Endothelial cell of umbilical vein (primary cell): Measurements from ENCODE around the gene MYO7B. TPM values are rescaled to one million over a fixed set of nuclear protein-coding genes. Genes with fewer than 3 reads are reported as not detected.

Experiments
- BruUV-seq: library from RNA; stranded (reverse); fragments of 400-500 nt; replicated peaks from 2 replicates; lab custom pipeline; 2021; lab: Mats Ljungman, UMichigan
- CTCF ChIA-PET: fragments of 300-600, 350-600 bp; sonication (Branson Sonifier 250); formaldehyde crosslinking; loops from one replicate; lab custom pipeline; 2021; ENCODE audit warnings: antibody characterized with exemption, inconsistent platforms; lab: Charles Lee
- POLR2A ChIA-PET: fragments of 300-600, 350-600 bp; sonication (Branson Sonifier 250); formaldehyde crosslinking; loops from one replicate; lab custom pipeline; 2021; ENCODE audit warnings: antibody characterized with exemption, inconsistent platforms; lab: Charles Lee
- DNase-seq: peaks from one replicate; pipeline ENCODE4 v3.0.0-alpha.2; 2011; ENCODE audit warnings: low read depth, low spot score
- FAIRE-seq: peaks from 2 replicates; lab custom pipeline; 2011; peaks lifted over from hg19 to GRCh38; lab: Jason Lieb, UNC
- H2AFZ ChIP-seq: 2 replicates; pipeline ENCODE4 v1.6.0; 2012; ENCODE audit warnings: low read depth, low read length, control low read depth, inconsistent platforms
- H3K27ac ChIP-seq: 2 replicates; pipeline ENCODE4 v1.5.1; 2011; ENCODE audit warnings: low read depth, mild to moderate bottlenecking, control low read depth, low read length, moderate library complexity; ENCODE audit not compliant: insufficient read depth
- H3K27me3 ChIP-seq, 2 experiments: 2 replicates each; pipeline versions ENCODE4 v1.6.0 to v1.6.1; 2011; ENCODE audit warnings: low read length in 2 of 2, mixed read lengths in 1 of 2; ENCODE audit not compliant: control insufficient read depth in 2 of 2, insufficient read depth in 2 of 2
- H3K36me3 ChIP-seq, 2 experiments: 2 replicates in 1 of 2; 3 replicates in 1 of 2; pipeline ENCODE4 v1.5.1; 2011; ENCODE audit warnings: low read length in 2 of 2, mild to moderate bottlenecking in 1 of 2, moderate library complexity in 1 of 2; ENCODE audit not compliant: control insufficient read depth in 2 of 2, insufficient read depth in 2 of 2; ENCODE audit errors: extremely low read depth in 1 of 2
- H3K4me1 ChIP-seq: 3 replicates; pipeline ENCODE4 v1.5.1; 2011; ENCODE audit warnings: mild to moderate bottlenecking, low read length; ENCODE audit not compliant: control insufficient read depth, insufficient read depth; ENCODE audit errors: extremely low read depth
- H3K4me2 ChIP-seq: 2 replicates; pipeline ENCODE4 v1.6.1; 2011; ENCODE audit warnings: low read length, control low read depth, mixed read lengths; ENCODE audit not compliant: insufficient read depth
- H3K4me3 ChIP-seq, 3 experiments: fragments of 200-600 bp in 1 of 3; sonication (generic), shearing (Covaris generic) in 1 of 3; replicated peaks in 1 of 3; 2 replicates each; pipeline ENCODE4 v1.5.1; 2011 to 2016; ENCODE audit warnings: control low read depth in 3 of 3, low read length in 3 of 3, mild to moderate bottlenecking in 2 of 3, inconsistent platforms in 1 of 3, low read depth in 1 of 3, moderate library complexity in 1 of 3; ENCODE audit not compliant: insufficient read depth in 1 of 3
- H3K79me2 ChIP-seq: 2 replicates; pipeline ENCODE4 v1.6.0; 2012; ENCODE audit warnings: low read length, inconsistent platforms; ENCODE audit not compliant: control insufficient read depth, insufficient read depth
- H3K9ac ChIP-seq: replicated peaks from 2 replicates; pipeline ENCODE3; 2011; ENCODE audit warnings: low read length, control low read depth; ENCODE audit not compliant: insufficient read depth; ENCODE audit errors: extremely low read depth
- H3K9me1 ChIP-seq: replicated peaks from 3 replicates; pipeline ENCODE4 v1.6.0; 2011; ENCODE audit warnings: mild to moderate bottlenecking, low read length; ENCODE audit not compliant: control insufficient read depth, insufficient read depth; ENCODE audit errors: extremely low read depth
- H3K9me3 ChIP-seq: replicated peaks from 2 replicates; pipeline ENCODE4 v1.5.1; 2012; ENCODE audit warnings: low read length, inconsistent platforms; ENCODE audit not compliant: control insufficient read depth, insufficient read depth
- H4K20me1 ChIP-seq: replicated peaks from 2 replicates; pipeline ENCODE3; 2011; ENCODE audit warnings: mild to moderate bottlenecking, low read length; ENCODE audit not compliant: control insufficient read depth, insufficient read depth; ENCODE audit errors: extremely low read depth
- EZH2 ChIP-seq: IDR thresholded peaks from 2 replicates; pipeline ENCODE4 v1.6.1; 2012; ENCODE audit warnings: borderline replicate concordance, low read depth, mild to moderate bottlenecking, moderate library complexity, low read length, inconsistent platforms; ENCODE audit not compliant: severe bottlenecking
- FOS ChIP-seq: IDR thresholded peaks from 2 replicates; pipeline ENCODE4 v1.6.1; 2011; ENCODE audit warnings: mild to moderate bottlenecking, low read length, moderate library complexity, borderline replicate concordance; ENCODE audit not compliant: insufficient read depth
- GATA2 ChIP-seq: IDR thresholded peaks from 2 replicates; pipeline ENCODE4 v1.7.0; 2011; ENCODE audit warnings: low read depth, mild to moderate bottlenecking, moderate library complexity, mixed read lengths, low read length; ENCODE audit not compliant: insufficient read length, insufficient read depth
- JUN ChIP-seq: IDR thresholded peaks from 2 replicates; pipeline ENCODE4 v1.6.1; 2011; ENCODE audit warnings: borderline replicate concordance, low read depth; ENCODE audit not compliant: insufficient read length, insufficient read depth
- MAX ChIP-seq: IDR thresholded peaks from 2 replicates; pipeline ENCODE4 v1.6.1; 2011; ENCODE audit not compliant: insufficient read depth, insufficient read length
- MYC ChIP-seq: IDR thresholded peaks from one replicate; pipeline ENCODE4 v1.6.1; 2011; ENCODE audit warnings: mild to moderate bottlenecking, low read depth, low read length
- POLR2A ChIP-seq: IDR thresholded peaks from 2 replicates; pipeline ENCODE4 v1.6.1; 2012; ENCODE audit warnings: low read depth, mild to moderate bottlenecking, control low read depth, low read length
- POLR2AphosphoS5 ChIP-seq: IDR thresholded peaks from 2 replicates; pipeline ENCODE4 v1.6.1; 2012; ENCODE audit warnings: low read depth, mild to moderate bottlenecking, control low read depth, low read length, moderate library complexity; ENCODE audit not compliant: insufficient read depth
- dilution Hi-C: fragments of 300-500 bp; cut with MboI; formaldehyde crosslinking; loops from one replicate; pipeline ENCODE4 v1.15.0; 2019; ENCODE audit warnings: low sequenced_read_pairs; ENCODE audit not compliant: extremely low pct_ligation_motif_present
- intact Hi-C: fragments of 100-400 bp; cut with micrococcal nuclease; formaldehyde crosslinking; loops from one replicate; pipeline ENCODE4 v1.10.0; 2022
- polyA plus RNA-seq, 4 experiments: library from polyadenylated mRNA; depleted of rRNA in 3 of 4; stranded (reverse) in 3 of 4; unstranded in 1 of 4; fragments of >200 nt; gene quantifications; 2 replicates each; pipeline versions ENCODE4 v1.2.1 to v1.2.3, GENCODE V29; 2011 to 2012; ENCODE audit warnings: missing spikeins in 1 of 4
- total RNA-seq: library from RNA; stranded (reverse); gene quantifications from 2 replicates; pipeline ENCODE4 v1.2.3, GENCODE V29; 2021
- TF ChIP-seq, protein P1 (sequence below), 2 donors: IDR thresholded peaks; 1 replicate in 1 of 2; 2 replicates in 1 of 2; pipeline ENCODE4 v1.5.1; 2011; ENCODE audit warnings: low read length in 2 of 2, mild to moderate bottlenecking in 2 of 2, moderate library complexity in 2 of 2, control low read depth in 1 of 2, inconsistent platforms in 1 of 2, low read depth in 1 of 2; ENCODE audit not compliant: insufficient read depth in 1 of 2; ENCODE audit errors: extremely low read depth in 1 of 2

MYO7B gene
- total and polyA plus RNA-seq, 2 donors (not counting 3 experiments of a cell fraction or from before 2014, with no cell fraction given) = 0.17 TPM; not detected in 1

GRCh38 chr2:127486247-127487058 is 49.0 kb upstream of the MYO7B start:
- DNase-seq = no peak
- ChIA-PET CTCF (no interaction called here), POLR2A (interaction anchor here (0.6 kb wide), 1 partner anchor 24 kb away, joined by 3 read pairs; no protein-coding TSS in a partner anchor)
- no peaks in the 10 kb centered on the region for H3K9me3 ChIP-seq
- no TSS peak for BruUV-seq
- dilution Hi-C loops = no loop called here
- H3K27me3 ChIP-seq = no peaks in the 10 kb centered on the region
- no peak overlapping the region for H3K9ac ChIP-seq
- no peaks in the 10 kb centered on the region for H3K9me1 ChIP-seq
- no peak overlapping the region for H3K4me2 ChIP-seq
- FAIRE-seq = no peak
- no peak overlapping the region for H3K4me3 ChIP-seq
- TF ChIP-seq POLR2AphosphoS5 (no peak), GATA2 (no peak), JUN (no peak), FOS (no peak), MAX (no peak), POLR2A (no peak), MYC (no peak), EZH2 (no peak)
- TF ChIP-seq, protein P1, sequence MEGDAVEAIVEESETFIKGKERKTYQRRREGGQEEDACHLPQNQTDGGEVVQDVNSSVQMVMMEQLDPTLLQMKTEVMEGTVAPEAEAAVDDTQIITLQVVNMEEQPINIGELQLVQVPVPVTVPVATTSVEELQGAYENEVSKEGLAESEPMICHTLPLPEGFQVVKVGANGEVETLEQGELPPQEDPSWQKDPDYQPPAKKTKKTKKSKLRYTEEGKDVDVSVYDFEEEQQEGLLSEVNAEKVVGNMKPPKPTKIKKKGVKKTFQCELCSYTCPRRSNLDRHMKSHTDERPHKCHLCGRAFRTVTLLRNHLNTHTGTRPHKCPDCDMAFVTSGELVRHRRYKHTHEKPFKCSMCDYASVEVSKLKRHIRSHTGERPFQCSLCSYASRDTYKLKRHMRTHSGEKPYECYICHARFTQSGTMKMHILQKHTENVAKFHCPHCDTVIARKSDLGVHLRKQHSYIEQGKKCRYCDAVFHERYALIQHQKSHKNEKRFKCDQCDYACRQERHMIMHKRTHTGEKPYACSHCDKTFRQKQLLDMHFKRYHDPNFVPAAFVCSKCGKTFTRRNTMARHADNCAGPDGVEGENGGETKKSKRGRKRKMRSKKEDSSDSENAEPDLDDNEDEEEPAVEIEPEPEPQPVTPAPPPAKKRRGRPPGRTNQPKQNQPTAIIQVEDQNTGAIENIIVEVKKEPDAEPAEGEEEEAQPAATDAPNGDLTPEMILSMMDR (IDR thresholded peaks at IDR 0.05; ENCODE audit: extremely low read depth in 1 of 2, insufficient read depth in 1 of 2, low read depth in 1 of 2, low read length in 2 of 2) = no peak
- no peaks in the 10 kb centered on the region for H3K4me1 ChIP-seq
- no peak overlapping the region for H3K27ac ChIP-seq
- intact Hi-C loops = no loop called here
- no peaks in the 10 kb centered on the region for H3K79me2 ChIP-seq
- no peaks in the 10 kb centered on the region for H4K20me1 ChIP-seq
- H2AFZ ChIP-seq = no peak overlapping the region
- H3K36me3 ChIP-seq = peaks cover 33 to 38% of the 10 kb centered on the region in 2 experiments
